ENCODE measurements around the gene CNTNAP2. TPM values are rescaled to one million over a fixed set of nuclear protein-coding genes. Genes with fewer than 3 reads are reported as not detected.

Gene CNTNAP2
- total RNA-seq, 4 donors from 2014 or later = 0.25 to 0.89 (median 0.30) TPM; not detected in 1

- H3K9me3 ChIP-seq = no peaks in the 10 kb centered on the region
- no peak overlapping the region for H3K4me3 ChIP-seq
- no peaks in the 10 kb centered on the region for H3K27me3 ChIP-seq
- 49% methylated on average over 2 of the region's 2 CpGs for WGBS
- no peaks in the 10 kb centered on the region for H3K36me3 ChIP-seq
- no peak overlapping the region for H3K27ac ChIP-seq
- TF ChIP-seq POLR2A (IDR thresholded peaks at IDR 0.05) (no peak), POLR2AphosphoS5 (IDR thresholded peaks at IDR 0.05) (no peak), EP300 (IDR thresholded peaks at IDR 0.05) (no peak), CTCF (IDR thresholded peaks at IDR 0.05) (no peak)
- no peaks in the 10 kb centered on the region for H3K4me1 ChIP-seq
- DNase-seq (ENCODE audit: low spot score in 2 of 2) = no peak
These were observed 709.7 kb downstream of the CNTNAP2 start for GRCh38 chr7:146826329-146826728.

- peaks cover 3% of the 10 kb centered on the region for H3K9me3 ChIP-seq
- H3K27me3 ChIP-seq = no peaks in the 10 kb centered on the region
- H3K4me1 ChIP-seq = no peaks in the 10 kb centered on the region
- H3K36me3 ChIP-seq = no peaks in the 10 kb centered on the region
- no peak overlapping the region for H3K27ac ChIP-seq
- no peak overlapping the region for H3K4me3 ChIP-seq
- TF ChIP-seq CTCF (IDR thresholded peaks at IDR 0.05) = no peak
- no peak for TF ChIP-seq EP300 (IDR thresholded peaks at IDR 0.05)
- no peak for TF ChIP-seq POLR2AphosphoS5 (IDR thresholded peaks at IDR 0.05)
- no peak for TF ChIP-seq POLR2A (IDR thresholded peaks at IDR 0.05)
- no peak for DNase-seq (ENCODE audit: low spot score in 2 of 2)
- WGBS = 79% methylated on average over 3 of the region's 3 CpGs
These were observed 714.1 kb downstream of the CNTNAP2 start for GRCh38 chr7:146830686-146831085.

GRCh38 chr7:146831875-146832274 lies 715.3 kb downstream of the CNTNAP2 start:
- no peak for TF ChIP-seq EP300 (IDR thresholded peaks at IDR 0.05)
- no peak for TF ChIP-seq CTCF (IDR thresholded peaks at IDR 0.05)
- TF ChIP-seq POLR2AphosphoS5 (IDR thresholded peaks at IDR 0.05) = no peak
- TF ChIP-seq POLR2A (IDR thresholded peaks at IDR 0.05) = no peak
- WGBS = 66% methylated on average over 2 of the region's 2 CpGs
- no peak overlapping the region for H3K4me3 ChIP-seq
- DNase-seq (ENCODE audit: low spot score in 2 of 2) = no peak
- no peaks in the 10 kb centered on the region for H3K4me1 ChIP-seq
- no peak overlapping the region for H3K27ac ChIP-seq
- H3K36me3 ChIP-seq = no peaks in the 10 kb centered on the region
- no peaks in the 10 kb centered on the region for H3K27me3 ChIP-seq
- peaks cover 3% of the 10 kb centered on the region for H3K9me3 ChIP-seq

GRCh38 chr7:146844405-146844804 lies 727.8 kb downstream of the CNTNAP2 start:
- Histone ChIP-seq H3K4me3 (no peak overlapping the region), H3K36me3 (no peaks in the 10 kb centered on the region), H3K27ac (no peak overlapping the region), H3K9me3 (no peaks in the 10 kb centered on the region), H3K27me3 (no peaks in the 10 kb centered on the region), H3K4me1 (no peaks in the 10 kb centered on the region)
- WGBS = 87% methylated on average over 2 of the region's 2 CpGs
- no peak for TF ChIP-seq EP300 (IDR thresholded peaks at IDR 0.05)
- no peak for TF ChIP-seq CTCF (IDR thresholded peaks at IDR 0.05)
- TF ChIP-seq POLR2AphosphoS5 (IDR thresholded peaks at IDR 0.05) = no peak
- TF ChIP-seq POLR2A (IDR thresholded peaks at IDR 0.05) = no peak
- DNase-seq (ENCODE audit: low spot score in 2 of 2) = no peak

- no peaks in the 10 kb centered on the region for H3K27me3 ChIP-seq
- no peak for DNase-seq (ENCODE audit: low spot score in 2 of 2)
- H3K36me3 ChIP-seq = no peaks in the 10 kb centered on the region
- H3K4me1 ChIP-seq = no peaks in the 10 kb centered on the region
- TF ChIP-seq POLR2A (IDR thresholded peaks at IDR 0.05) = no peak
- peaks cover 4% of the 10 kb centered on the region for H3K9me3 ChIP-seq
- H3K4me3 ChIP-seq = no peak overlapping the region
- H3K27ac ChIP-seq = no peak overlapping the region
These were observed 742.1 kb downstream of the CNTNAP2 start for GRCh38 chr7:146858690-146859089.

- H3K27me3 ChIP-seq = no peaks in the 10 kb centered on the region
- TF ChIP-seq POLR2A (IDR thresholded peaks at IDR 0.05) = no peak
- no peak for TF ChIP-seq CTCF (IDR thresholded peaks at IDR 0.05)
- no peak for TF ChIP-seq POLR2AphosphoS5 (IDR thresholded peaks at IDR 0.05)
- no peak for TF ChIP-seq EP300 (IDR thresholded peaks at IDR 0.05)
- DNase-seq (ENCODE audit: low spot score in 2 of 2) = no peak
- H3K27ac ChIP-seq = no peak overlapping the region
- 82% methylated on average over 4 of the region's 4 CpGs for WGBS
- no peaks in the 10 kb centered on the region for H3K36me3 ChIP-seq
- H3K4me1 ChIP-seq = no peaks in the 10 kb centered on the region
- no peak overlapping the region for H3K4me3 ChIP-seq
- H3K9me3 ChIP-seq = peaks cover 4% of the 10 kb centered on the region
These were observed 745.1 kb downstream of the CNTNAP2 start for GRCh38 chr7:146861701-146862100.

All from suprapubic skin (tissue), 4 donors.